Kidney epithelial cell (primary cell): ENCODE data around the gene MAML2. TPM values are rescaled to one million over a fixed set of nuclear protein-coding genes. Genes with fewer than 3 reads are reported as not detected.

Experiments
- DNase-seq: peaks from one replicate; pipeline ENCODE4 v3.0.0-alpha.2; 2010; ENCODE audit warnings: low read depth
- H3K27me3 ChIP-seq: 2 replicates; pipeline ENCODE4 v1.6.0; 2011; ENCODE audit warnings: low read length; ENCODE audit not compliant: control insufficient read depth, insufficient read depth
- H3K36me3 ChIP-seq: 2 replicates; pipeline ENCODE4 v1.5.1; 2011; ENCODE audit warnings: low read length; ENCODE audit not compliant: control insufficient read depth, insufficient read depth
- H3K4me3 ChIP-seq: 2 replicates; pipeline ENCODE4 v1.5.1; 2011; ENCODE audit warnings: low read depth, mild to moderate bottlenecking, control low read depth, low read length
- CTCF ChIP-seq: IDR thresholded peaks from 2 replicates; pipeline ENCODE4 v1.5.1; 2011; ENCODE audit warnings: mild to moderate bottlenecking, moderate library complexity, low read length, control low read depth, inconsistent platforms; ENCODE audit not compliant: insufficient read depth, poor library complexity, severe bottlenecking
- total RNA-seq: library from RNA; depleted of rRNA; stranded (reverse); fragments of >200 nt; gene quantifications from 2 replicates; pipeline ENCODE4 v1.2.3, GENCODE V29; 2015

The MAML2 gene
- total RNA-seq, 1 donor from 2014 or later = 12.3 TPM

GRCh38 chr11:95991545-95991944 lies 351.4 kb downstream of the MAML2 start:
- Histone ChIP-seq H3K36me3 (no peaks in the 10 kb centered on the region), H3K4me3 (no peak overlapping the region), H3K27me3 (no peaks in the 10 kb centered on the region)
- TF ChIP-seq CTCF = no peak
- no peak for DNase-seq

- Histone ChIP-seq H3K36me3 (no peaks in the 10 kb centered on the region), H3K27me3 (no peaks in the 10 kb centered on the region), H3K4me3 (no peak overlapping the region)
- TF ChIP-seq CTCF = no peak
- no peak for DNase-seq
These were observed 351.9 kb downstream of the MAML2 start for GRCh38 chr11:95991101-95991500.

GRCh38 chr11:95989780-95990179 lies 353.2 kb downstream of the MAML2 start:
- no peak for DNase-seq
- no peaks in the 10 kb centered on the region for H3K27me3 ChIP-seq
- no peaks in the 10 kb centered on the region for H3K36me3 ChIP-seq
- no peak for TF ChIP-seq CTCF
- H3K4me3 ChIP-seq = no peak overlapping the region

GRCh38 chr11:95989076-95989605 lies 353.9 kb downstream of the MAML2 start:
- H3K4me3 ChIP-seq = no peak overlapping the region
- no peaks in the 10 kb centered on the region for H3K27me3 ChIP-seq
- TF ChIP-seq CTCF = no peak
- no peak for DNase-seq
- no peaks in the 10 kb centered on the region for H3K36me3 ChIP-seq

GRCh38 chr11:95985174-95985808 lies 357.7 kb downstream of the MAML2 start:
- H3K36me3 ChIP-seq = no peaks in the 10 kb centered on the region
- TF ChIP-seq CTCF = no peak
- no peak for DNase-seq
- H3K4me3 ChIP-seq = no peak overlapping the region
- H3K27me3 ChIP-seq = no peaks in the 10 kb centered on the region

- Histone ChIP-seq H3K4me3 (no peak overlapping the region), H3K36me3 (peaks cover 2% of the 10 kb centered on the region), H3K27me3 (no peaks in the 10 kb centered on the region)
- DNase-seq = no peak
- no peak for TF ChIP-seq CTCF
These were observed 358.9 kb downstream of the MAML2 start for GRCh38 chr11:95984072-95984471.
